ENCODE results near the gene HYAL3. TPM values are rescaled to one million over a fixed set of nuclear protein-coding genes. Genes with fewer than 3 reads are reported as not detected.

The HYAL3 gene
- total RNA-seq, 6 experiments from 2014 or later, result 4.7 to 8.3 (median 5.8) TPM

DNA sequence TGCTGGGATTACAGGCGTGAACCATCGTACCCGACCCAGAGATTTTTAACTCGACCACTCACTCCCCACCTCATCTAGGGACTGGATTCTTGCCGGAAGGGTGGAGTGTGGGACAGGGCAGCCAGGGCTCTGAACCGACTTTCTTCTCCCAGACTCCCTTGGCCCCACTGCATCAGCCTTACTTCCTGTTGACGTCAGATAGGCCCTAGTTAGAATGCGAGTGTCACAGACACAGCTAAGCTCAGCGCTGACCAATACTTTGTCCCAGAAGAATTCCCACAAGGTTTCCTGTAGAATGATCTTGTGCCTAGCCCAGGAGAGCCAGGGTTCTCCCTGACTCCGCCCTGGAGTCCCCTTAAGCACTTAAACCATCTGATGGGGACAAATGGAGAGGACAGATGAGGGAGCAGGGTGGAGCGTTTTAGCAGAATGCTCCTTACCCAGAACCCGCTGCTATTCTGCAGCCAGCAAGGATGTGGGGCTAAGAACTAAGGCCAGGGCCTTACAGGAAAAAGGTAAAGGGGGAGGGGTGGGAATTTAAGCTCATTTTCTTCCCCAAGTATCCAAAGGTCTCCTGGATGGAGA, 34.6 kb upstream of the HYAL3 start:
- Mint-ChIP-seq H3K27me3 (ENCODE audit: insufficient read depth) (peaks cover 3% of the 10 kb centered on the region; the same call in 1 of the 2 replicates), H3K36me3 (ENCODE audit: low read depth) (peaks cover 24% of the 10 kb centered on the region), H3K27ac (peak overlapping the region; percentile 88), H3K4me3 (peak overlapping the region; percentile 70), H3K9me3 (no peaks in the 10 kb centered on the region), H3K4me1 (ENCODE audit: low read depth) (peaks cover 45% of the 10 kb centered on the region)
- TF ChIP-seq CTCF (IDR thresholded peaks at IDR 0.05), result no peak
- DNase-seq, result no peak

DNA sequence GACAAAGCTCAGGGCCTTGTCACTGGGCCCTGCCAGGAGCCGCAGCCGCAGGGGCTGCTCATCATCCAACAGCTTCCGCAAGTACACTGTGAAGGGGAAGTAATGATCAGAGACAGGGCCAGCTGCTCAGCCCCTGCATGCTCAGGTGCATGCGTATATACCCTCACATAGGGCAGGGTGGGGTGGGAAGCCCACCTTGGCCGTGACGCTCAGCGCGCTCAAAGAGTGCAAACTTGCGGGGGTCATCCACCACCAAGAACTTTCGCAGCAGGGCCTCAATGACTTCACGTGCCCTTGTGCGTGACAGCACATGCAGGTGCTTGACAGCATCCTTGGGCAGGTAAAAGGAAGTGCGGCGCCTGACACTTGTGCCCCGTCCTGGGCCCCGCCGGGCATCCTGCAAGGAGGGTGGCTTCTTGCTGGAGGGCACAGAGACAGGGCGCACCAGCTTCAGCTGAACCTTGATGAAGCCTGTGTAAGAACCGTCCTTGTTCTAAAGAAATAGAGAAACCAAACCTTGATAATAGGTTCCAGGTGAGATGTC, 32.2 kb upstream of the HYAL3 start:
- no peak for DNase-seq
- no peak for TF ChIP-seq CTCF (IDR thresholded peaks at IDR 0.05)
- peaks cover 46% of the 10 kb centered on the region for H3K4me1 Mint-ChIP-seq (ENCODE audit: low read depth)
- no peak overlapping the region for H3K4me3 Mint-ChIP-seq
- peaks cover 5% of the 10 kb centered on the region for H3K27me3 Mint-ChIP-seq (ENCODE audit: insufficient read depth)
- no peak overlapping the region; the same call in 1 of the 2 replicates for H3K27ac Mint-ChIP-seq
- peaks cover 22% of the 10 kb centered on the region; the same call in 1 of the 2 replicates for H3K36me3 Mint-ChIP-seq (ENCODE audit: low read depth)
- H3K9me3 Mint-ChIP-seq, result no peaks in the 10 kb centered on the region

DNA sequence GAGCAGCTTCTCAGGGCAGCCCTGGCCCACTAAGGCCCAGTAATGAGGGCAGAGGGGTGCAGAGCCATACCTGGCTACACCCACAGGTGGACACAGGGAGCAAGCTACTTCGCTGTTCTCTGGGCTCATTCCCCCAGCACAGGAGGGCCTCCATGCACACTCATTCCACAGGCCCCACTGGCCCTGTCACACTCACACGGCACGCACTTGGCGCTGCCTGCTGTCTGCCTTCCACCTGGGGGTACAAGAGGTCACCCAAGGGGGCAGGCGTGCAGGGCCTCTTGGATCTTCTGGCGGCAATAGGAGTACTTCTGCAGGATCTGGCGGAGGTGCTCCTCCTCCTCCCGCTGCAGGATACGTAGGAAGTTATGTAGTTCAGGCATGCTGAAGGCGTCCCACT, 31.1 kb upstream of the HYAL3 start:
- Mint-ChIP-seq H3K4me1 (ENCODE audit: low read depth) (peaks cover 35% of the 10 kb centered on the region), H3K27ac (no peak overlapping the region), H3K9me3 (no peaks in the 10 kb centered on the region), H3K36me3 (ENCODE audit: low read depth) (peaks cover 18% of the 10 kb centered on the region; the same call in 1 of the 2 replicates), H3K27me3 (ENCODE audit: insufficient read depth) (peaks cover 5% of the 10 kb centered on the region), H3K4me3 (no peak overlapping the region)
- DNase-seq, result no peak
- TF ChIP-seq CTCF (IDR thresholded peaks at IDR 0.05), result no peak

GRCh38 chr3:50327943-50328691, 28.9 kb upstream of the HYAL3 start, which contains the start of gene TUSC2:
Gene TUSC2, minus strand, starts transcription at chr3:50328223. Its CDS starts 124 bp downstream, at chr3:50328099.
- peaks cover 7% of the 10 kb centered on the region; the same call in 1 of the 2 replicates for H3K36me3 Mint-ChIP-seq (ENCODE audit: low read depth)
- peaks cover 14% of the 10 kb centered on the region for H3K4me1 Mint-ChIP-seq (ENCODE audit: low read depth)
- DNase-seq, result peak; percentile 94
- H3K27me3 Mint-ChIP-seq (ENCODE audit: insufficient read depth), result peaks cover 2% of the 10 kb centered on the region
- no peaks in the 10 kb centered on the region for H3K9me3 Mint-ChIP-seq
- peak within 1 kb of the TSS; percentile 94 for H3K4me3 Mint-ChIP-seq
- TF ChIP-seq CTCF (IDR thresholded peaks at IDR 0.05), result no peak
- peak within 1 kb of the TSS; percentile 84 for H3K27ac Mint-ChIP-seq

- no peak for DNase-seq
- Mint-ChIP-seq H3K27ac (peak overlapping the region; percentile 53), H3K4me1 (ENCODE audit: low read depth) (peaks cover 14% of the 10 kb centered on the region), H3K9me3 (no peaks in the 10 kb centered on the region), H3K27me3 (ENCODE audit: insufficient read depth) (peaks cover 2% of the 10 kb centered on the region), H3K4me3 (peak overlapping the region; percentile 94), H3K36me3 (ENCODE audit: low read depth) (peaks cover 7% of the 10 kb centered on the region; the same call in 1 of the 2 replicates)
- TF ChIP-seq CTCF (IDR thresholded peaks at IDR 0.05), result no peak
Measured at GRCh38 chr3:50327129-50327528, 27.9 kb upstream of the HYAL3 start.

Data from HFFc6 (cell line).